NCI-H1436 (cell line): Measurements from ENCODE around the gene SHROOM4.

Source experiments
- DNase-seq: peaks from one replicate; lab custom pipeline; 2025; lab: John Stamatoyannopoulos, UW

The SHROOM4 gene

GRCh38 chrX:50813843-50814661 is at the start of gene SHROOM4:
SHROOM4 (minus strand) TSS chrX:50814194; CDS start chrX:50814018, 176 bp downstream.
- no peak for DNase-seq

GRCh38 chrX:50863471-50863870 is 49.5 kb upstream of the SHROOM4 start:
- DNase-seq: no peak

- DNase-seq: no peak
Measured at GRCh38 chrX:50860518-50860917, 46.5 kb upstream of the SHROOM4 start.

- DNase-seq: no peak
Measured at GRCh38 chrX:50858548-50858947, 44.6 kb upstream of the SHROOM4 start.

GRCh38 chrX:50853399-50853798 is 39.4 kb upstream of the SHROOM4 start:
- no peak for DNase-seq

- DNase-seq: no peak
Measured at GRCh38 chrX:50852524-50852923, 38.5 kb upstream of the SHROOM4 start.

GRCh38 chrX:50842221-50842620 is 28.2 kb upstream of the SHROOM4 start:
- DNase-seq: no peak

- DNase-seq: no peak
Measured at GRCh38 chrX:50839730-50840129, 25.7 kb upstream of the SHROOM4 start.

GRCh38 chrX:50838820-50839600 is 25.0 kb upstream of the SHROOM4 start:
- no peak for DNase-seq

GRCh38 chrX:50827996-50828395 is 14.0 kb upstream of the SHROOM4 start:
- DNase-seq: no peak

- no peak for DNase-seq
Measured at GRCh38 chrX:50825825-50826224, 11.8 kb upstream of the SHROOM4 start.

- no peak for DNase-seq
Measured at GRCh38 chrX:50818986-50819385, 5.0 kb upstream of the SHROOM4 start.

- no peak for DNase-seq
Measured at GRCh38 chrX:50815120-50815519, 1.1 kb upstream of the SHROOM4 start.

- DNase-seq: no peak
Measured at GRCh38 chrX:50814701-50815100, 707 bp upstream of the SHROOM4 start.

GRCh38 chrX:50812995-50813842 is 775 bp downstream of the SHROOM4 start:
- DNase-seq: no peak

- no peak for DNase-seq
Measured at GRCh38 chrX:50805276-50805675, 8.7 kb downstream of the SHROOM4 start.

GRCh38 chrX:50801135-50801534 is 12.9 kb downstream of the SHROOM4 start:
- DNase-seq: no peak

GRCh38 chrX:50799531-50799961 is 14.4 kb downstream of the SHROOM4 start:
- no peak for DNase-seq

GRCh38 chrX:50798783-50799182 is 15.2 kb downstream of the SHROOM4 start:
- no peak for DNase-seq

GRCh38 chrX:50787099-50787498 is 26.9 kb downstream of the SHROOM4 start:
- no peak for DNase-seq

GRCh38 chrX:50780144-50780543 is 33.9 kb downstream of the SHROOM4 start:
- no peak for DNase-seq

- no peak for DNase-seq
Measured at GRCh38 chrX:50779694-50780093, 34.3 kb downstream of the SHROOM4 start.
